NCI-H69 (cell line): ENCODE data around the gene MSMB.
"Not testable (repeated sequence)": the region's sequence is repeated elsewhere in the genome, so short reads cannot be mapped to it uniquely, and the experiment has no call there.

Source experiments
- DNase-seq: peaks from one replicate; lab custom pipeline; 2025; lab: John Stamatoyannopoulos, UW

Gene MSMB

GRCh38 chr10:46046261-46046660 is at the start of gene MSMB:
TSS of gene MSMB (minus strand) at chr10:46046269. CDS start at chr10:46046237, 32 bp downstream.
- DNase-seq, result no peak

- DNase-seq, result peak; percentile 29
Measured at GRCh38 chr10:46094931-46095750, 49.1 kb upstream of the MSMB start.

- DNase-seq, result no peak
Measured at GRCh38 chr10:46094197-46094500, 48.1 kb upstream of the MSMB start.

GRCh38 chr10:46093316-46094196 is 47.5 kb upstream of the MSMB start:
- DNase-seq, result not testable (repeated sequence)

GRCh38 chr10:46092524-46093081 is 46.5 kb upstream of the MSMB start:
- no peak for DNase-seq

- no peak for DNase-seq
Measured at GRCh38 chr10:46091828-46092523, 45.9 kb upstream of the MSMB start.

GRCh38 chr10:46091080-46091827 is 45.2 kb upstream of the MSMB start:
- no peak for DNase-seq

- DNase-seq, result no peak
Measured at GRCh38 chr10:46090258-46090812, 44.3 kb upstream of the MSMB start.

GRCh38 chr10:46087381-46087780 is 41.3 kb upstream of the MSMB start:
- not testable (repeated sequence) for DNase-seq

- no peak for DNase-seq
Measured at GRCh38 chr10:46084321-46085165, 38.5 kb upstream of the MSMB start.

- DNase-seq, result no peak
Measured at GRCh38 chr10:46080886-46081285, 34.8 kb upstream of the MSMB start.

- no peak for DNase-seq
Measured at GRCh38 chr10:46079831-46080585, 33.9 kb upstream of the MSMB start.

- DNase-seq, result no peak
Measured at GRCh38 chr10:46077731-46078413, 31.8 kb upstream of the MSMB start.

GRCh38 chr10:46077141-46077554 is 31.1 kb upstream of the MSMB start:
- no peak for DNase-seq

GRCh38 chr10:46075869-46076268 is 29.8 kb upstream of the MSMB start:
- DNase-seq, result no peak

GRCh38 chr10:46074196-46074946 is 28.3 kb upstream of the MSMB start:
- no peak for DNase-seq

GRCh38 chr10:46073564-46073963 is 27.5 kb upstream of the MSMB start:
- no peak for DNase-seq

- no peak for DNase-seq
Measured at GRCh38 chr10:46070749-46071148, 24.7 kb upstream of the MSMB start.
